GM19468 (cell line): ENCODE results near the gene SNAPC2.
"Not testable (repeated sequence)": the region's sequence is repeated elsewhere in the genome, so short reads cannot be mapped to it uniquely, and the experiment has no call there.

ENCODE experiments used
- ATAC-seq: cut with Tn5 transposase; IDR thresholded peaks from one replicate; pipeline ENCODE4 v1.9.1; 2021; ENCODE audit warnings: mild to moderate bottlenecking, moderate library complexity, moderate number of reproducible peaks; ENCODE audit not compliant: unreplicated experiment; ENCODE audit errors: extremely low read depth

The SNAPC2 gene

GRCh38 chr19:7888145-7888825 lies 31.9 kb upstream of the SNAPC2 start, which contains the start of gene LRRC8E:
TSS of gene LRRC8E (plus strand) at chr19:7888510. CDS start at chr19:7895604, 7,094 bp downstream.
- no peak for ATAC-seq

GRCh38 chr19:7888826-7889217 lies 31.3 kb upstream of the SNAPC2 start:
- no peak for ATAC-seq

GRCh38 chr19:7893362-7894101 lies 26.6 kb upstream of the SNAPC2 start:
- ATAC-seq = not testable (repeated sequence)

GRCh38 chr19:7894612-7895309 lies 25.4 kb upstream of the SNAPC2 start:
- no peak for ATAC-seq

GRCh38 chr19:7895565-7895964 lies 24.6 kb upstream of the SNAPC2 start:
- no peak for ATAC-seq

GRCh38 chr19:7897292-7897691 lies 22.8 kb upstream of the SNAPC2 start:
- ATAC-seq = no peak

GRCh38 chr19:7898967-7899366 lies 21.2 kb upstream of the SNAPC2 start:
- no peak for ATAC-seq

GRCh38 chr19:7899751-7900378 lies 20.3 kb upstream of the SNAPC2 start:
- no peak for ATAC-seq

GRCh38 chr19:7900401-7900870 lies 19.7 kb upstream of the SNAPC2 start:
- ATAC-seq = no peak

GRCh38 chr19:7900931-7901330 lies 19.2 kb upstream of the SNAPC2 start:
- no peak for ATAC-seq

GRCh38 chr19:7901337-7901736 lies 18.8 kb upstream of the SNAPC2 start:
- ATAC-seq = no peak

GRCh38 chr19:7902796-7903243 lies 17.3 kb upstream of the SNAPC2 start:
- no peak for ATAC-seq

- ATAC-seq = peak; percentile 84
Observed at GRCh38 chr19:7903244-7904073, 16.7 kb upstream of the SNAPC2 start, which contains the start of gene MAP2K7. TSS of gene MAP2K7 (plus strand) at chr19:7903877. CDS start at chr19:7903945, 68 bp downstream.

- no peak for ATAC-seq
Observed at GRCh38 chr19:7904074-7905020, 15.8 kb upstream of the SNAPC2 start.

GRCh38 chr19:7905268-7905667 lies 14.9 kb upstream of the SNAPC2 start:
- ATAC-seq = no peak

GRCh38 chr19:7905859-7906258 lies 14.3 kb upstream of the SNAPC2 start:
- no peak for ATAC-seq

GRCh38 chr19:7907122-7907521 lies 13.0 kb upstream of the SNAPC2 start:
- no peak for ATAC-seq

GRCh38 chr19:7907544-7907943 lies 12.6 kb upstream of the SNAPC2 start:
- ATAC-seq = no peak
